Caki2 (cell line): ENCODE data around the gene SPRR4. TPM values are rescaled to one million over a fixed set of nuclear protein-coding genes. Genes with fewer than 3 reads are reported as not detected.

Experiments used
- DNase-seq: peaks from one replicate; pipeline ENCODE4 v3.0.0-alpha.2; 2015; ENCODE audit warnings: low read depth
- in situ Hi-C: cut with HindIII; loops from 2 replicates; pipeline ENCODE4 v1.10.0; 2016; ENCODE audit warnings: low sequenced_read_pairs, low pct_unique_long_range_greater_than_20kb, mixed read lengths
- total RNA-seq: library from RNA; depleted of rRNA; stranded (reverse); fragments of >200 nt; shearing (Covaris generic); gene quantifications from 2 replicates; pipeline ENCODE4 v1.2.3, GENCODE V29; 2014; ENCODE audit warnings: low replicate concordance

Gene SPRR4
- total RNA-seq, 1 experiment from 2014 or later = not detected

- in situ Hi-C loops = no loop called here
- no peak for DNase-seq
These were observed 9.1 kb upstream of the SPRR4 start for GRCh38 chr1:152961226-152961891.

DNA sequence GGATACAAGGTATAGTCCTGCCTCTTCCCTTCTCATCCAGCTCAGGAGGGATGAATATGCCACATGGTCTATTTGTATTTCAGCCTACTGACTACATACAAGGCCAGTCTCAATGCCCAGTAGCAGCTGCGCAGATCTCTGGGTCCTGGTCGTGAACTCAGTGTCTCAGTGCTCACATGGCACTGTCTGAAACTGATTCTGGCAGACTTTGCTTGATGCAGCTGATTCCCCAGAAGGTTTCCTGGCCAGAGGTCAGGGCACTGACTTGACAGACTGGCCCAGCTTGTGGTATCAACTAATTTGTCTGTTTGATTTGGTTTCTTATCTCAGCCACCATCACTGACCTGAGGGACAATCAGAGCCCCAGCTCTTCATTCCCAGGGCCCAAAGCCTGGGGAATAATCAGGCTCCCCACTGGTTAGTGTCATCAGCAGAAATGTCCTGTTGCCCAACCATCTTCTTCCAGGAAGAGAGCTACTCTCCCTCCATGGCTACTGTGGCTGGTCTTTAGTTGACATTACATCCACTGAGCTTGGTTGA is 7.5 kb upstream of the SPRR4 start:
- in situ Hi-C loops = no loop called here
- DNase-seq = no peak

GRCh38 chr1:152964536-152964935 is 5.9 kb upstream of the SPRR4 start:
- no peak for DNase-seq

DNA sequence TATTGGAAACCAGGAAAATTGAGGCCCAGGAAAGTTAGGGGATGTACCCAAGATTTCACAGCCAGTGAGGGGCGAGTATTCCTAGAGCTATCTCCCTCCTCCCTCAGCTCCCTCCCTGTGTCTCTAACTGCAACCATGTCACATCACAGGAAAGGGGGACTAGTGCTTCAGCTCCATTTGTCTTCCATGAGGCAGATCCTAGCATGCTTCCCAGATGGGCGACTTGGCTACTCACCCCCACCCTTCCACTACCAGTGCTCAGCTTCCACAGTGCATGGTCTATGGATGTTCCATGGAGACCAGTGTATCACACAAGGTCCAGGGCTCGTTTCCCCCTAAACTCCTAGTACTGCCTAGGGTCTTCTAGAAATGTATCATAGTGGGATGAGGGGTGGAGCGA is 4.6 kb upstream of the SPRR4 start:
- in situ Hi-C loops = no loop called here
- no peak for DNase-seq

More at GRCh38 chr1:152964536-152964935, 5.9 kb upstream of the SPRR4 start:
- in situ Hi-C loops = no loop called here

DNA sequence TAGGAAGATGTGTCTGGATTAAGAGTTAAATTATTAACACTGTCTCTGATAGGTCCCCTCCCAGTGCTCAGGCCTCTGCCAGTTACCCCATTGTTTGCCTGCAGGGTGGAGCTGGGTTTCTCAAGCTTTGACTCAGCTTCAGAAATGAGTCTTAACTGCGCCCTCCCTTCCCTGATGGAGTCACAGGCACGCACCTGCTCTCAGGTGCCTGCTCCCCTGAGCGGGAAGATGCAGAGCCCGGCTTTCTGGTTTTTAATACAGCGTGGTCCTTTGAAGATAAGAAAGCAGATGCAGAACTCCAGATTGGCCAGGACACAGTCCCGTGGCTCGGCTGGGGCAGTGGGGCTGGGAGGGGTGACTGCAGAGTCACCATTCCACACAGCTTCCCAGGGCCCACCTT is 3.2 kb upstream of the SPRR4 start:
- in situ Hi-C loops = no loop called here
- DNase-seq = no peak

GRCh38 chr1:152968248-152968647 is 2.2 kb upstream of the SPRR4 start:
- DNase-seq = no peak
- in situ Hi-C loops = no loop called here

DNA sequence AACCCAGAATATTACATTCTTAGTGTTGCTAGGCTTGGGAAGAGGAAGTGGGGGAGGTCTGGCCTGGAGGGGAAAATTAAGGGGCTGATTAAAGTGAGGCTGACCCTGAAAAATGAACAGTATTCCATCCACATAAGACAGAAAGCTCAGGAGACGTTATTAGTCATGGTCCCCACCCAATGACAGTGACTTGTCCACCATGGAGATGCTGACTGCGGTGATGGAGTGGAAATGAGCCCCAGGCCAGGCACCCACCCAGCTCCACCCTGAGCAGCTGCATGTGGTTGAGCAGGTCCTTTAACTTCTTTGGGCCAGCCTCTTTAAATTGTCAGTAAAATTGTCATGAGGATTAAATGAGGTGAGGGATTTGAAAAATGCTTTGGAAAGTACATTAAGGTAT is 1.4 kb upstream of the SPRR4 start:
- no peak for DNase-seq
- in situ Hi-C loops = no loop called here

- in situ Hi-C loops = no loop called here
- DNase-seq = no peak
These were observed 1.9 kb downstream of the SPRR4 start for GRCh38 chr1:152972196-152972886.

- DNase-seq = no peak
- in situ Hi-C loops = no loop called here
These were observed 6.2 kb downstream of the SPRR4 start for GRCh38 chr1:152976688-152977087.

GRCh38 chr1:152977614-152978013 is 7.2 kb downstream of the SPRR4 start:
- no peak for DNase-seq
- in situ Hi-C loops = no loop called here

- DNase-seq = no peak
- in situ Hi-C loops = no loop called here
These were observed 10.2 kb downstream of the SPRR4 start for GRCh38 chr1:152980676-152981075.

DNA sequence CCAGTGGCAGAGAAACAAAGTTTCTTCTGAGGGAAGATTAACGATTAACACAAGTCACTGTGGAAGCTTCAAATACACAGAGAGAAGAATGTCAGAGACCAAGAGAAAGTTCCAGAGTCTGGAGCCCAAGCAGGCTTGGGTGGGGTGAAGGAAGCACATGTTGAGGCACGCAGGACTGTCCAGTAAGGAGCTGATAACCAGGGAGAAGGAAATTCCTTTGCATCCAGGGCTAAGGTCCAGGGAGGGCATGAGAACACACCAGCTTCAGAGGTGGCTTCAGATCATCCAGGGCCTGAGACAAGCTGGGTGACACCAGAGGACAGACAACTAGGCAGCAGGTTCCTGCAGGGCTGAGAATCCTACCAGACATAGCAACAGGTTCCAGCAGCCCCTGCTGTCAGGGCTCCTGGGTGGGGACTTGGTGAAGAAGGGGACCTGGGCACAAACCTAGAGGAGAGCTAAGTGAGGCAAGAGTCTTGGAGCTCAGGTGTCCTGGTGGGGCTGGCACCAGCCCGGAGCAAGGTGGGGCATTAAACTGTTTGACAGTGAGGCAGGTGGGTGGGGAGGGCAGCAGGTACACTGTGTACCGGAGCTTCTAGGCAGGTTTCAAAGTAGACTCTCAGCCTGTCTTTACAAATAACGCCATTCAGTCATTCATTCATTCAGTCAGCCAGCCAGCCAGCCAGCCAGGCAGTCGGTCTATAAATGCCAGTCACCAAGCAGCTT is 10.9 kb downstream of the SPRR4 start:
- in situ Hi-C loops = no loop called here
- no peak for DNase-seq

DNA sequence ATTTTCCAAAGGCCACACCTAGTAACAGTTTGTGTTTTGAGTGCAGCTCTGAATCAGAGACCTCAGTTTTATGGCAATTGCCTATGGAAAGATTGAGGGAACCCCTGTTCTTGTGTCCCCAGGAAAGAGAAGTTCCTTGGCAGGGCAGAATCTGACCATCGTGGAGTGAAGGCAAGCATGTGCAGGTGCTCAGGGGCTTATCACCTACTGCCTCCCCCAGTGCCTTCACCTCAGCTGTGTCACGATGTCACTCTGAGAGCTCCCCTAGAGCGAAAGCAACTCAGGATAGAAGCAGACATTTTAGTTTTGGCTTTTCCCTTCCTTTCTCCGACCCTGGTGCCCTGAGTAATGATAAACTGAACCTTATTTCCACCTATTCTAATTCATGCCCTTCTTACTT is 11.6 kb downstream of the SPRR4 start:
- in situ Hi-C loops = no loop called here
- no peak for DNase-seq

DNA sequence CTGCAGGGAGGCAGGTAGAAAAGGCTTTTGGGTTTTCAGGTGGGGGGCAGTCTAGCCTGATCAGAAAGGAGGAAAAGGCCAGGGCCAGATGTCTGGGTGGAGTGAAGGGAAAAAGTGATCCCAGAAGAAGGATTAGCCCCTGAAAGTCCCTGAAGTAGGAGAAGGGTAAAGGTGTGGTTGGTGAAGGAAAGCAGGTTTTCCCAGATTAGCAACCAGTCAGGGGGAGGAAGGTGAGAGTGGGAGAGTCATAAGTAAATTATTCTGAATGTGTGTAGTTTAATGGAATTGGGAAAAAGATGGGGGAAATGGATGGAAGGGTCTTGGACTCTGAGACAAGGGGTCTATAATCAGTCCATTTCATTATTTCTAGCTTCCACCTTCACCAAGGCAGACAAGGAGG is 12.8 kb downstream of the SPRR4 start:
- no peak for DNase-seq
- in situ Hi-C loops = no loop called here

GRCh38 chr1:152983743-152984142 is 13.3 kb downstream of the SPRR4 start, which contains the start of gene SPRR1A:
SPRR1A (plus strand) TSS chr1:152984081; CDS start chr1:152985231, 1,150 bp downstream.
- no peak for DNase-seq
- in situ Hi-C loops = no loop called here

DNA sequence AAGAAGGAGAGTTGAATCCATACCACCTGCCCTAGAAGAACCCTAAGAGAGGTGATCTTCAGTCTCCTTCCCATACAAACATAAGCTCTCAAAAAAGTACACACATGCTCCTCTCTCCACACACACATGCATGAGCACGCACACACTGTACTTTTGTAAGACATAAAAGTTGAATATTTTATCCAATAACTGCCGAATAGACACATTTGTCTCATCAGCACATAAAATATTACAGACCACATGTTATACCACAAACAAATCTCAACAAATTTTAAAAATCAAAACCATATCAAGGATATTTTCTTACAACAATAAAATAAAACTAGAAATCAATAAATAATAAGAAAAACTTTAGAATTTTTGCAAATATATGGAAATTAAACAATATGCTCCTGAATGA is 16.1 kb downstream of the SPRR4 start:
- DNase-seq = no peak
- in situ Hi-C loops = no loop called here

GRCh38 chr1:152993186-152993585 is 22.7 kb downstream of the SPRR4 start:
- DNase-seq = no peak
- in situ Hi-C loops = no loop called here

DNA sequence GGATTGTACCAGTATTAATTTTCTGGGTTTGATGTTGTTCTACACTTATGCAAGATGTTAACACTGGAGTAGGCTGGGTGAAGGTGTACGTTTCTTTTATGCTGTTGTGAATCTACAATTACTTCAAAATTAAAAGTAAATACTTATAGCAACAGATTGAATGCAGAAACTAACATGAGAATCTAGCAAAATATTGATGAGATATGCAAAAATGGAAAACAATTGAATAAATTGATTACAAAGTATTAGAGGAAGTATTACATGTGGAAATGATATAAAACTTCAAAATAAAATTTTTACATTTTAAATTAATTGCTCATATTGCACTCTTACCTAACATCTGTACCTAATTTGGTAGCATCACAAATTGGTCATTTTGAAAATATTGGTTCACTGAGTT is 25.4 kb downstream of the SPRR4 start:
- in situ Hi-C loops = no loop called here

More for the DNA sequence above, 25.4 kb downstream of the SPRR4 start:
- no peak for DNase-seq
